Rectal smooth muscle tissue (tissue), 1 donor: Measurements from ENCODE around the gene SPOCD1.
"Not testable (repeated sequence)": the region's sequence is repeated elsewhere in the genome, so short reads cannot be mapped to it uniquely, and the experiment has no call there.

Source experiments
- H3K27ac ChIP-seq: one replicate; pipeline ENCODE4 v1.7.0; 2013; ENCODE audit warnings: low read depth, low read length, inconsistent platforms
- H3K27me3 ChIP-seq: one replicate; pipeline ENCODE4 v1.7.0; 2013; ENCODE audit warnings: low read length; ENCODE audit not compliant: control insufficient read depth, insufficient read depth
- H3K36me3 ChIP-seq: one replicate; pipeline ENCODE4 v1.7.0; 2013; ENCODE audit warnings: low read length; ENCODE audit not compliant: control insufficient read depth, insufficient read depth
- H3K4me1 ChIP-seq: one replicate; pipeline ENCODE4 v1.7.0; 2013; ENCODE audit warnings: low read length; ENCODE audit not compliant: control insufficient read depth, insufficient read depth
- H3K4me3 ChIP-seq: one replicate; pipeline ENCODE4 v1.7.0; 2013; ENCODE audit warnings: low read length
- H3K9ac ChIP-seq: one replicate; pipeline ENCODE4 v1.7.0; 2013; ENCODE audit warnings: low read length

Gene SPOCD1

DNA sequence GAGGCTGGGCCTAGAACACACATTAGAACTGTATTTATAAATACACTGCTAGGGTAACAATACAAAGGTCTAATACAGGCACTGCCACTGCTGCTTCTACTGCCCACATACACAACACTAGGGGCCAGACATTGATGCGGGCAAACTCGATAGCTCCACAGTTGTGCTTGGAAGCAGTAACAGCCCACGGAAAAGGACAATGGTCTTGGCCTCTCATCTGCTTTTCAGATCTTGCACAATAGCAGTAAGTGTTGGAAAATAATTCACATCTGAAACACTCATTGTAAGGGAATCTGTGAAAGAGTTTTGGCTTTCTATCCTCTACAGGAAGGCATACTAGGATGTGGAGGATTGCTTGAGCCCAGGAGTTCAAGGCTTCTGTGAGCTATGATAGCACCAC lies 6.9 kb upstream of the SPOCD1 start:
- H3K27ac ChIP-seq: no peak overlapping the region
- H3K4me1 ChIP-seq: no peaks in the 10 kb centered on the region

DNA sequence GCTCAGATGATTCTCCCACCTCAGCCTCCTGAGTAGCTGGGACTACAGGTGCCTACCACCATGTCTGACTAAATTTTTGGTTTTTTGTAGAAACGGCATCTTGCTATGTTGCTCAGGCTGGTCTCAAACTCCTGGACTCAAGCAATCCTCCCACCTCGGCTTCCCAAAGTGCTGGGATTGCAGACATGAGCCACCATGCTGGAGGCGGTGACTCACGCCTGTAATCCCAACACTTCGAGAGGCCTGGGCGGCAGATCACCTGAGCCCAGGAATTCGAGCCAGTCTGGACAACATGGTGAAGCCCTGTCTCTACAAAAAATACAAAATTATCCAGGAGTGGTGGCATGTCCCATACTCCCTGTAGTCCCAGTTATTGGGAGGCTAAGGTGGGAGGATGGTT lies 4.4 kb upstream of the SPOCD1 start:
- not testable (repeated sequence) for H3K4me1 ChIP-seq, H3K27me3 ChIP-seq, H3K27ac ChIP-seq, H3K36me3 ChIP-seq, H3K9ac ChIP-seq, H3K4me3 ChIP-seq

More for the DNA sequence above, 6.9 kb upstream of the SPOCD1 start:
- H3K36me3 ChIP-seq: no peaks in the 10 kb centered on the region
- no peak overlapping the region for H3K4me3 ChIP-seq
- H3K9ac ChIP-seq: no peak overlapping the region
- no peaks in the 10 kb centered on the region for H3K27me3 ChIP-seq

DNA sequence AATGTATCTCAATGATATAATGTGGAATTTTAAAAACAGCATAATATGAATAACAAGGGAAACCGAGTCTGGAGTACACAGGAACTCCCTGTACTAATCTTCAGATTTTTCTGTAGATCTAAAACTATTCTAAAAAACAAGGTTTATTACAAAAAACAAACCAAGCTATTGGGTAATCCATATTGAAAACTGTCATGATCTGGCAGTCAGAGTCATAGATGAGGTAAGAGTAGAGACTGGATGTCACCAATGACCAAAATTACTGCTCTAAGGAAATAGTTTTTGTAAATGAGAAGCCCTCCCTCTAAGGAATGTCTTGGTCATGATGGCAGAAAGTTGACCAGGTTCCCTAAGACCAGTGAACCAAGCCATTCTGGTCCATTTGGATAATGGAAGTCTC lies 2.4 kb upstream of the SPOCD1 start:
- Histone ChIP-seq H3K9ac (no peak overlapping the region), H3K27me3 (no peaks in the 10 kb centered on the region), H3K4me1 (no peaks in the 10 kb centered on the region), H3K36me3 (no peaks in the 10 kb centered on the region), H3K4me3 (no peak overlapping the region), H3K27ac (no peak overlapping the region)

DNA sequence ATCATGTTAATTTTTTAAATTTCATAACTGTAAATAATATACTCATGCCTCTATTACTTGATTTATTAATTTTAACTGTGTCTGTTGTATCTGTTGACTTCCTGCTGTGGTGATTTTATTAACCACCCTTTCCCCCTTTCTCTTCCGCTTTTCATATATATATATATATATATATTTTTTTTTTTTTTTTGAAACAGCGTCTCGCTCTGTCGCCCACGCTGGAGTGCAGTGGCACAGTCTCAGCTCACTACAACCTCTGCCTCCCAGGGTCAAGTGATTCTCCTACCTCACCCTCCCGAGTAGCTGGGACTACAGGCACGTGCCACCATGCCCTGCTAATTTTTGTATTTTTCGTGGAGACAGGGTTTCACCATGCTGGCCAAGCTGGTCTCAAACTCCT lies 1.1 kb upstream of the SPOCD1 start:
- H3K9ac ChIP-seq, H3K27ac ChIP-seq, H3K36me3 ChIP-seq, H3K27me3 ChIP-seq, H3K4me3 ChIP-seq, H3K4me1 ChIP-seq: not testable (repeated sequence)

DNA sequence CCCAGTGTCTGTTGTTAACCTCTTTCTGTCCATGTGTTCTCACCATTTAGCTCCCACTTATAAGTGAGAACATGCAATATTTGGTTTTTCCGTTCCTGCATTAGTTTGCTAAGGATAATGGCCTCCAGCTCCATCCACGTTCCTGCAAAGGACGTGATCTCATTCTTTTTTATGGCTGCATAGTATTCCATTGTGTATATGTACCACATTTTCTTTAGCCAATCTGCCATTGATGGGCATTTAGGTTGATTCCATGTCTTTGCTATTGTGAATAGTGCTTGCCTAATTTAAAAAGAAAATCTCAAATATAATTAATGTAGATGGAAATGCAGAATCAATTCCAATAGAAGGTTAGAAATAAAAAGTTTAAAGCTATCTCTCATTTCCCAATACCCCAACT lies 679 bp upstream of the SPOCD1 start:
- not testable (repeated sequence) for H3K4me1 ChIP-seq, H3K27me3 ChIP-seq, H3K27ac ChIP-seq, H3K4me3 ChIP-seq, H3K36me3 ChIP-seq, H3K9ac ChIP-seq

DNA sequence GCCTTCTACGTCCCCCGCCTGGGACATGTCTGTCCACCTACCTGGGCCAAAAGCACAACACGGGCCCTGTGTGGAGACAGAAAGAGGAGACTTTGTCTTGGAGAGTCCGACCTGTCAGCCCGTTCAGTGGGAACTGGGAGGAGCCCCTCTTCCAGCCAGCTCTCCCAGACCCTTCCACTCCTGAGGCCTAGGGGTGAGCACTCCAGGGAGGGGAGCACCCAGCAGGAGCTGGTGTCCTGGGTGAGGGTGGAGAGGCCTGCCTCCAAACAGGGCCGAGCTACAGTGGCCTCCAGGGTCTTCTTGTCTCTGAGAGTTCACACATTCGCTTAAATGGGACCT lies 546 bp downstream of the SPOCD1 start:
- H3K9ac ChIP-seq: no peak overlapping the region
- no peak overlapping the region for H3K27ac ChIP-seq
- no peaks in the 10 kb centered on the region for H3K4me1 ChIP-seq
- no peaks in the 10 kb centered on the region for H3K27me3 ChIP-seq
- H3K36me3 ChIP-seq: no peaks in the 10 kb centered on the region
- H3K4me3 ChIP-seq: no peak overlapping the region

DNA sequence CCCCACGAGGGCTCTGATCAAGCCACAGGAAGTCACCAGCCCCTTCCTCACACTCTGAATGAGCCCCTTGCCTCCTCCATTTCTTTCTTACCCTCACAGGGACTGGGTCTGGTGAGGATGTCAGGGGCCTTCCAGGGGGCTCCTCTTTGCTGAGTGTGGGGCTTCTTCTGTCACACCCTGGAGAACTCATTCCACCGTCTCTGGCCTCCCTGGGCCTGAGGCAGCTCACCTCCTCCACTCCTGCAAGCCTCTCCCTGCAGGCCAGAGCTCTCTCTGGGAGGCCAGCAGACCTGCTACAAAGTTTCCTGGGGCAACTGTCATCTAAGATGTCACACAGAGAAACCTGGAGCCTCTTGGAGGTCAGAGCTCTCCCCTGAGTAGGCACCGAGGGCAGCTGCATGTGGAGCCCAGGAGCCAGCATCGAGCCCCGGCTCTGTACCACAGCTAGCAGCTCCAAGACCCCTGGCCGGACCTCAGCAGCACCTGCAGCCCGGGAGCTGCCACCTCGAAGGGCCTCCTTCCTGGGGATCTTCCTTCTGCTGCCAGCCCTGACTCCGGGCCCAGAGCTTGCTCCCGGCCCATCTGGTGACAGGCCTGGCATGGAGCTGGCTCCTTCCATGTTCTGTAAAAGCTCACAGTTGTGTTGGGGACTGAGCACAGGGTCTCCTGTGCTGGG lies 1.1 kb downstream of the SPOCD1 start:
- Histone ChIP-seq H3K4me3 (no peak overlapping the region), H3K27ac (no peak overlapping the region), H3K9ac (no peak overlapping the region)

DNA sequence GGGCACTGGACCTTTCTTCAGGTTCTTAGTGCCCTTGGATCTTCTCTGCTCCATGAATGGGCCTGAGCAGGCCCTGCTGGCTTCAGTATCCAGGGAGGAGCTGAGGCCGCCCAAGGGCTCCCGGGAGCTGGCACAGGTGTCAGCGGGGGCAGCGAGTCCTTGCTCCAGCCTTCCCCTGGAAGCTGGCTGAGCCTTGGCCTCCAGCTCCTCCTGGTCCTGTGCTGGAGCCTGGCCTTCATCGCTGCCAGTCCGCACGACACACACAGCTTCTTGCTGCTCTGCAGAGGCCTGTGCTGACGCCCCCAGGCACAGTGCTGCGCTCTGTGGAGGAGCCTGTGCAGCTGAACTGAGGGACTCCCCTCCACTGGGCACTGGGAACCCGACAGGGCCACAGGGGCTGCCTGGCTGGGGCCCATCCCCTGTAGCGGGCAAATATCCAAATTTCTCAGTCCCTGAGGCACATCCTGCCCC lies 1.7 kb downstream of the SPOCD1 start:
- Histone ChIP-seq H3K4me3 (no peak overlapping the region), H3K36me3 (no peaks in the 10 kb centered on the region), H3K27ac (no peak overlapping the region), H3K9ac (no peak overlapping the region), H3K27me3 (no peaks in the 10 kb centered on the region), H3K4me1 (no peaks in the 10 kb centered on the region)

More for the DNA sequence above, 1.1 kb downstream of the SPOCD1 start:
- H3K4me1 ChIP-seq: no peaks in the 10 kb centered on the region
- H3K36me3 ChIP-seq: no peaks in the 10 kb centered on the region
- no peaks in the 10 kb centered on the region for H3K27me3 ChIP-seq

DNA sequence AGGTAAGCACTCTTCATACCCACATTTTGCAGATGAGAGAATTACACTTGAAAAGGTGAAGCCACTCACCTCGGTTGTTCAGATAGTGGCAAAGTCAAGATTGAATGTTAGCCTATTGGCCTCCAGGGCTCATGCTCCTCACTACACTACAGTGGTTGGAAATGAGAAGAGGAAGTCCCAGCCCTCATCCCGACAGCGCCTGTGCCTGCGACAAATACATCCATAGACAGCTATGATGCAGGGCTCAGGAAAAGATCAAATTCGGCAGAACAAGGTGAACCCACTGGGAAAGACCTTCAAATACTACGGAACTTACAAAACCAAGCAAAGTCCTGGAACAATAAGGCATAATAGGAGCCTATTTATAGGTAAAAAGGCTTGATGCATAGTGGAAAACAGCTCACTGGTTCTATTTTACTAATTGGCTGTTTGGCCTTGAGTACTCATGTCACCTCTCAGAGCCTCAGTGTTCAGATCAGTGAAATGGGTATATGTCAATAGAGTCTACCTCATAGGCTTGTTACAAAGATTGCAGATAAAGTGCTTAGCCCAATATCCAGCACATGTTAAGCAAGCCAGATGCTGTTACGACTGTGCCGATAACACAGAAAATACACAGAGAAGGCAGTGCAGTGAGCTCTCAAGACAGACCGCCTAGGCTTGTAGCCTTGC lies 3.5 kb downstream of the SPOCD1 start:
- Histone ChIP-seq H3K27ac (no peak overlapping the region), H3K9ac (no peak overlapping the region), H3K4me1 (no peaks in the 10 kb centered on the region), H3K4me3 (no peak overlapping the region), H3K27me3 (no peaks in the 10 kb centered on the region), H3K36me3 (no peaks in the 10 kb centered on the region)

DNA sequence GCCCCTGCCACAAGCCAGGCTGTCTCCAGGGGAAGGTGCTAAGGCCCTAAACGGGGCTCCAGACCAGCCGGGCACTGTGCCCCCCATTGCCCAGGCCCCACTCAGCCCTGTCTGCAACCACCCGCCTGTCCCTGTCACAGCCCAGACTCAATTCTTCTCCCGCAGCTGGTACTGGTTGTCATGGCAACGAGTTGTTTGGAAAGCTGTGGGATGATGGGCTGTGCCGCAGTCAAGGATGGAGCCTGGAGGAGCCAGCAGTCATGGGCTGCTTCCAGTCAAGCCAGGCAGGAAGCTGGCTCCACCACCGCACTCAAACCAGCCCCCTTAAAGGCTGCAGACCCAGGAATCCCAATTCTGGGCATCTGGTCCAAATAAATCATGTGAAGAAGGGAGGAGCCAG lies 4.2 kb downstream of the SPOCD1 start:
- Histone ChIP-seq H3K27ac (no peak overlapping the region), H3K9ac (no peak overlapping the region), H3K36me3 (no peaks in the 10 kb centered on the region), H3K4me1 (no peaks in the 10 kb centered on the region), H3K4me3 (no peak overlapping the region), H3K27me3 (no peaks in the 10 kb centered on the region)

DNA sequence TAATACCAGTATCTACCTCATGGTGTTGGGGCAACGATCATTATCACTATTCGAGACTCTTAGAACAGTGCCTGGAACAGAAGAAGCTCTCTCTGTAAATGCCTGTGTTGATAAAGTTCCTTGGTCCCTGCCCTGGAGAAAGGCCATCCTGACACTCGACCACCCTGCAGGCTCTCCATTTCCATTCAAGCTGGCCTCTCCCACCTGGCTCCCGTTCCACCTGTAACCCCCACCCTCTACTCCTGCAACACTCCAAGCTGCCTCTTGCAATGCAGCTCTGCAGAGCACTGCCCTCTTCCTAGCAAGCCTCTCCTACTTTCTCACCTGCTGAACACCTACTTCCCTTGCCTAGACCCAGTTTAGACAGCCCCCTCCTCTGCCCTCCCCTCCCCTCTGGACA lies 6.1 kb downstream of the SPOCD1 start:
- Histone ChIP-seq H3K4me1 (no peaks in the 10 kb centered on the region), H3K36me3 (no peaks in the 10 kb centered on the region), H3K27me3 (no peaks in the 10 kb centered on the region), H3K9ac (no peak overlapping the region), H3K27ac (no peak overlapping the region), H3K4me3 (no peak overlapping the region)

DNA sequence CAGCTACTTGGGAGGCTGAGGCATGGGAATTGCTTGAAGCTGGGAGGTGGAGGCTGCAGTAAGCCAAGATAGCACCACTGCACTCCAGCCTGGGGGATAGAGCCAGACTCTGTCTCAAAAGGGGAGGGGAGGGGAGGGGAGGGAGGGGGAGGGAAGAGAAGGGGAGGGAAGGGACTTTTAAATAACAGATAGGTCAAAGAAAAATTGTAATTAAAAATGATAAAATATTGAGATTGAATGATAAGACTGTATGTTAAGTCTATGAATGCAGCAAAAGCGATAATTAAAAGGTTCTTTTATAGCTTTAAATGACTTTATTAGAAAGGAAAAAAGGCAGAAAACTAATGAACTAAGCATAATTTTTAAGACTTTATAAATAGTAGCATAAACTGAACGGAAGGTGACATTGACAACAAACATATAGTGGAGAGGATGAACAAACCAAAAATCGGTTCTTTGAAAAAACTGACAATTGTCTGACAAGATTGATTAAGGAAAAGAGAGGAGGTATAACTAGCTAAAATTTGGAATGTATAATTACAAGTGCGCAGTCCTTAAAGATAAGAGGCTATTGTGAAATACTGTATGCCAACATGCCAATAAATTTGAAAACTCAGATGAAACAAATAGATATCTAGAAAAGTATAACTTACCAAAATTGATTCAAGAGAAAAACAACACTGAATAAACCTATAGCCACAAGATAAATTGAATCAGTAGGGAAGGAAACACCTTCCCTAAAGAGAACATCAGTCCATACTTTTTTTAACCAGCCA lies 8.4 kb downstream of the SPOCD1 start:
- no peaks in the 10 kb centered on the region for H3K36me3 ChIP-seq
- no peak overlapping the region for H3K4me3 ChIP-seq
- H3K27ac ChIP-seq: no peak overlapping the region

More for the DNA sequence above, 8.4 kb downstream of the SPOCD1 start:
- no peak overlapping the region for H3K9ac ChIP-seq
- H3K4me1 ChIP-seq: no peaks in the 10 kb centered on the region
- no peaks in the 10 kb centered on the region for H3K27me3 ChIP-seq
